Neural crest cell (in vitro differentiated cells): ENCODE data around the gene TK2. TPM values are rescaled to one million over a fixed set of nuclear protein-coding genes. Genes with fewer than 3 reads are reported as not detected.
"Not testable (repeated sequence)": the region's sequence is repeated elsewhere in the genome, so short reads cannot be mapped to it uniquely, and the experiment has no call there.

Source experiments
- DNase-seq: peaks from one replicate; pipeline ENCODE4 v3.0.0; 2021; ENCODE audit warnings: low read depth, mixed read lengths, low spot score
- H3K27ac Mint-ChIP-seq: one replicate; pipeline ENCODE4 v1.8.0; 2021; ENCODE audit warnings: mild to moderate bottlenecking, mixed read lengths; ENCODE audit not compliant: unreplicated experiment
- H3K27me3 Mint-ChIP-seq: 2 replicates; pipeline ENCODE4 v1.8.0; 2021; ENCODE audit warnings: low read depth, mild to moderate bottlenecking, mixed read lengths
- H3K36me3 Mint-ChIP-seq: 2 replicates; pipeline ENCODE4 v1.8.0; 2021; ENCODE audit warnings: low read depth, mild to moderate bottlenecking, mixed read lengths
- H3K4me1 Mint-ChIP-seq: 2 replicates; pipeline ENCODE4 v1.8.0; 2021; ENCODE audit warnings: mixed read lengths
- H3K4me3 Mint-ChIP-seq: one replicate; pipeline ENCODE4 v1.8.0; 2021; ENCODE audit warnings: mild to moderate bottlenecking, mixed read lengths
- H3K9me3 Mint-ChIP-seq: 2 replicates; pipeline ENCODE4 v1.8.0; 2021; ENCODE audit warnings: mixed read lengths
- long read RNA-seq: library from polyadenylated mRNA; unstranded; transcript quantifications from one replicate; pipeline ENCODE4 v2.0.0, GENCODE V29; 2020
- total RNA-seq: library from RNA; stranded (reverse); gene quantifications from 2 replicates; pipeline ENCODE4 v1.2.1, GENCODE V29; 2021
- TF ChIP-seq, protein P1 (sequence below): fragments of 200-600 bp; sonication (generic); conservative IDR thresholded peaks from 2 replicates; pipeline ENCODE4 v1.5.0; 2021; ENCODE audit warnings: antibody characterized with exemption, mild to moderate bottlenecking

TK2 gene
- total RNA-seq = 12.6 and 16.3 TPM in 2 replicates
- long read RNA-seq, partial matches to known transcripts = 0 of 5 reads
- long read RNA-seq, other reads (novel, unspliced or antisense) = 2 of 5 reads

DNA sequence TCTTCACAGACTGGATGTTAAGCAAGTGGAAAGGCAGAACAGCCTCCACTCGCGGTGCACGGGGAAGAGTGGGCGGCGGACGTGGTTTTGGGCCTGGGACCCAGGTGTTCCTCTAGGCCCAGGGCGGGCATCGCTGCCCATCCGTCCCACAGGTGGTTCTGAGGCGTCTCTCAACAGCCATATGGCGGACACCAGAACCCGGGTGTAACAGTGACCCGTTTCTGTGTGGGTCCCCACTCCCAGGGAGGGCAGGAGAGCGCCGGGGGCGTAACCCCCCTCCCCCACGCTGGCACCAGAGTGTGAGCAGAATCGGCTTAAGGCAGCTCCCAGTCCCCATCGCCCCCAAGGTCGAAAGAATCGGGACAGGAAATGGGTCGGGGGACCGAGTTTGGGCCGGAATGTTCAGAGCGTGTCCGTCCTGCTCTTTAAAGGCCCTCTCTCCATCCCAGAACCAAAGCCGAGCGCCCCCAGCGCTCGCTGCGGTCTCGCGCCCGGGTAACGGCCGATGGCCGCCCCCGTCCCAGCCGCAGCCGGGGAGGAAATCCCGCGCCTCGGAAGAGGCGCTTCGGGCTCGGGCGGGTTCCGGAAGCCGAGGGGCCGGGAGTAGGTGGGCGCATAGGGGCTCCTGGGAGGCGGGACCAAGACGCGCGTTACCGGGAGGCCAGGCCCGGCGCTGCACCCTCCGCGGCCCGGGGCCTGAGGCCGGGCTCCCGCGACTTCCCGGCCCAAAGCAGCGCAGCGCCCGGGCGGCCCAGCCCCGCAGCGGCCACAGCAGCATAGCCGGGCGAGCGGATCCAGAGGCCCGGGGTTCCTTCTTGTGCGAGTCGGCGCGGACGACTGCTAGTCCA is at the start of gene TK2:
Gene TK2 (minus strand): TSS at position 839 of the 848 bp plus-strand sequence. CDS start 61 bp downstream, at position 778.
- no peaks in the 10 kb centered on the region for H3K27me3 Mint-ChIP-seq
- H3K4me1 Mint-ChIP-seq = peaks cover 61% of the 10 kb centered on the region
- peak within 1 kb of the TSS; percentile 90 for H3K4me3 Mint-ChIP-seq
- TF ChIP-seq, protein P1, sequence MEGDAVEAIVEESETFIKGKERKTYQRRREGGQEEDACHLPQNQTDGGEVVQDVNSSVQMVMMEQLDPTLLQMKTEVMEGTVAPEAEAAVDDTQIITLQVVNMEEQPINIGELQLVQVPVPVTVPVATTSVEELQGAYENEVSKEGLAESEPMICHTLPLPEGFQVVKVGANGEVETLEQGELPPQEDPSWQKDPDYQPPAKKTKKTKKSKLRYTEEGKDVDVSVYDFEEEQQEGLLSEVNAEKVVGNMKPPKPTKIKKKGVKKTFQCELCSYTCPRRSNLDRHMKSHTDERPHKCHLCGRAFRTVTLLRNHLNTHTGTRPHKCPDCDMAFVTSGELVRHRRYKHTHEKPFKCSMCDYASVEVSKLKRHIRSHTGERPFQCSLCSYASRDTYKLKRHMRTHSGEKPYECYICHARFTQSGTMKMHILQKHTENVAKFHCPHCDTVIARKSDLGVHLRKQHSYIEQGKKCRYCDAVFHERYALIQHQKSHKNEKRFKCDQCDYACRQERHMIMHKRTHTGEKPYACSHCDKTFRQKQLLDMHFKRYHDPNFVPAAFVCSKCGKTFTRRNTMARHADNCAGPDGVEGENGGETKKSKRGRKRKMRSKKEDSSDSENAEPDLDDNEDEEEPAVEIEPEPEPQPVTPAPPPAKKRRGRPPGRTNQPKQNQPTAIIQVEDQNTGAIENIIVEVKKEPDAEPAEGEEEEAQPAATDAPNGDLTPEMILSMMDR = no peak
- H3K36me3 Mint-ChIP-seq = peaks cover 12% of the 10 kb centered on the region
- H3K9me3 Mint-ChIP-seq = peaks cover 3% of the 10 kb centered on the region
- DNase-seq = peak; percentile 51
- peak within 1 kb of the TSS; percentile 48 for H3K27ac Mint-ChIP-seq

- DNase-seq = no peak
- H3K27ac Mint-ChIP-seq = no peak overlapping the region
- no peak overlapping the region for H3K4me3 Mint-ChIP-seq
- H3K9me3 Mint-ChIP-seq = no peaks in the 10 kb centered on the region
- TF ChIP-seq, protein P1 = no peak
- H3K36me3 Mint-ChIP-seq = no peaks in the 10 kb centered on the region
- no peaks in the 10 kb centered on the region for H3K27me3 Mint-ChIP-seq
- peaks cover 5% of the 10 kb centered on the region for H3K4me1 Mint-ChIP-seq
Observed at GRCh38 chr16:66598111-66598510, 48.2 kb upstream of the TK2 start.

DNA sequence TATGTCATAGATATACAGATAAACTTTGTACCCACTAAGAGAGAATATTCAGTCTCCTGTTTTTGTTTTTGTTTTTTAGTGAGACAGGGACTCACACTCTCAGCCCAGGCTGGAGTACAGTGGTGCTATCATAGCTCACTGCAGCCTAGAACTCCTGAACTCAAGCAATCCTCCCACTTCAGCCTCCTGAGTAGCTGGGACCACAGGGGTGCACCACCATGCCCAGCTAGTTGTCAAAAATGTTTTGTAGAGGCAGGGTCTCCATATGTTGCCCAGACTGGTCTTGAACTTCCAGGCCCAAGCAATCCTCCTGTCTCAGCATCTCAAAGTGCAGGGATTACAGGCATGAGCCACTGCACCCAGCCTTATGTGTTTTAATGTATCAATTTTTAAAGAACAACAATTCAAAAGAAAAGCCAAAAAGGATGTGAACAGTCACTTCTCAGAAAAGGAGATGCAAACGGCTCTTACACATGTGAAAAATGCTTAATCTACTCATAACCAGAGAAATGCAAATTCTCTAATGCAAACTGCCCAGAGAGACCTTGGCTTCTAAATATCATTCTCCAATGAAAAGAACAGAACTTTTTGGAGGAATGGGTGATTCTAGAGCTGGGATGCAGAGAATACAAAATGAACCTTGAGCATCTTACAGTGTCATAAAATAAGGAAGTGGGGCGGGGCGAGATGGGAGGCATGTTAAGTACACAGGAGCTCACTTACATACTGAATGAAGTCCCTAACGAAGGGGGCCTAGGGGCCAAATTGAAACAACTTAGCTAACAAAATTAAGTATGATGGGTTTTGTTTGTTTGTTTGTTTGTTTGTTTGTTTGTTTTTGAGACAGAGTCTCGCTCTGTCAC is 47.3 kb upstream of the TK2 start:
- TF ChIP-seq, protein P1 = no peak
- no peak overlapping the region for H3K4me3 Mint-ChIP-seq
- H3K27me3 Mint-ChIP-seq = no peaks in the 10 kb centered on the region
- no peak overlapping the region for H3K27ac Mint-ChIP-seq
- H3K9me3 Mint-ChIP-seq = no peaks in the 10 kb centered on the region
- no peak for DNase-seq
- no peaks in the 10 kb centered on the region for H3K36me3 Mint-ChIP-seq
- H3K4me1 Mint-ChIP-seq = no peaks in the 10 kb centered on the region

DNA sequence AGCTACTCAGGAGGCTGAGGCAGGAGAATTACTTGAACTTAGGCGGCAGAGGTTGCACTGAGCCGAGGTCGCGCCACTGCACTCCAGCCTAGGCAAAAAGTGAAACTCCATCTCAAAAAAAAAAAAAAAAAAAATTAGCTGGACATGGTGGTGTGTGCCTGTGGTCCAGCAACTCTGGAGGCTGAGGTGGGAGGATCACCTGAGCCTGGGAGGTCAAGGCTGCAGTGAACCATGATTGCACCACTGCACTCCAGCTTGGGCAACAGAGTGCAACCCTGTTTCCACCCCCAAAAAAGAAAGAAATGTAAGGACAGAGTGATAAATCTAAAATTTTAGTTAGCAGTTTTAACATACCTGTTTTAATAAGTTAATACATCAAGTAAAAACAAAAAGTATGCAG is 46.6 kb upstream of the TK2 start:
- H3K4me3 Mint-ChIP-seq, H3K4me1 Mint-ChIP-seq, DNase-seq, H3K27me3 Mint-ChIP-seq, H3K36me3 Mint-ChIP-seq, H3K9me3 Mint-ChIP-seq, H3K27ac Mint-ChIP-seq: not testable (repeated sequence)

- Mint-ChIP-seq H3K36me3 (no peaks in the 10 kb centered on the region), H3K27ac (no peak overlapping the region), H3K9me3 (no peaks in the 10 kb centered on the region), H3K4me1 (no peaks in the 10 kb centered on the region), H3K27me3 (no peaks in the 10 kb centered on the region), H3K4me3 (no peak overlapping the region)
- no peak for DNase-seq
- TF ChIP-seq, protein P1 = no peak
Observed at GRCh38 chr16:66594739-66595138, 44.8 kb upstream of the TK2 start.
